Activated CD4-positive, CD25-positive, alpha-beta regulatory T cell treated with anti-CD3 and anti-CD28 coated beads, Interleukin-2, amount 50 U/mL, for 24 hours (primary cell): Measurements from ENCODE around the gene ZNF611.
"Not testable (repeated sequence)": the region's sequence is repeated elsewhere in the genome, so short reads cannot be mapped to it uniquely, and the experiment has no call there.

Experiments used
- ATAC-seq, 2 donors: fragments of 150-1000 bp; cut with Tn5 transposase; one replicate each; pipeline ENCODE4 v1.10.0; 2021; ENCODE audit warnings: mild to moderate bottlenecking in 1 of 2, moderate library complexity in 1 of 2

The ZNF611 gene

DNA sequence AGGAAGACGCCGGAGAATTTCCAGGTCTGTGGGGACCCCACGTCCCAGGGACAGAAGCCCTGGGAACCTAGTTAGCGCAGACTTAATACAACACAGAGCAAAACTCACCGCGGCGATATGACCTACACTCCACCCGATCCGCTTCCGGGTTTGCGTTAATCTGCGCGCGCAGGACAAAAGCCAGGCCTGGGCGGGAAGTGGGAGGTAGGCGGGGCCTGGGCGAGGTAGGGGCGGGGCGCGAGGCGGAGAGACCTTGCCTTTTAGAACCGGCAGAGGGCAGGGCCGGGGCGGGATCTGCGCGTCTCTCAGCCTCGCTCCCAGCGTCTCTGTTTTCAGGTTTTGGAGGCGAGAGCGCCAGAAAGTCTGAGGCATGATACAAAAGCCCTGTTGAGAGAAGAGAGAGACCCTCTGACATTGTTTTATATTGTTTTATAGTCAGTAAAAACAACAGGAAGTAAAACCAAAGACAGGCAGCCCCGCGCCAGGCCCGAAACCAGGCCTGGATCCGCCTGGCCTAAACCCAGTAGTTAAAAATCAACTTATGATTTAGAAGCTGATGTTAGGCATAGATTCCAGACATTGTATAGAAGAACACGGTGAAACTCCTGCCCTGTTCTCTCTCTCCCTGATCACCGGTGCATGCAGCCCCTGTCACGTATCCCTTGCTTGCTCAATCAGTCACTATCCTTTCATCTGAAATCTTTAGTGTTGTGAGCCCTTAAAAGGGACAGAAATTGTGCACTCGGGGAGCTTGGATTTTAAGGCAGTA, at the start of gene ZNF611:
TSS of gene ZNF611 (minus strand) at position 152 of the 769 bp plus-strand sequence. CDS start 19,150 bp downstream, outside the sequence.
- peak; percentile 98 to 99 for ATAC-seq

DNA sequence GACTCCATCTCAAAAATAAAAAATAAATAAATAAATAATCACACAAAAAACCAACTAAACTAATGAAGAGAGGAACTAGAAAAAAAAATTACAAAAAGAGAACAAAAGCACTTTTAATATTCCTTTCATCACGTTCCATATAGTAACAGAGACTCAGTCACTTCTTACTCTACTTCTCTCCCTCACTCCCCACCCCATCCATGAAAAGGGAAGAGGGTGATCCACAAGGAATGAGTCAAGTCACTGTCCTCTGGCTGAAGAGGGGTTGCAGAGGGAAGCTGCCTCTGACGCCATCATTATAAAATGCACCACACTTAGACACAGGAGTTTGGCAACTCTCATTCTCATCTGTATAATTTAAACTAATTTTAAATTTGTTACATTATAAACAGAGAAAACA, 48.0 kb upstream of the ZNF611 start:
- not testable (repeated sequence) for ATAC-seq

DNA sequence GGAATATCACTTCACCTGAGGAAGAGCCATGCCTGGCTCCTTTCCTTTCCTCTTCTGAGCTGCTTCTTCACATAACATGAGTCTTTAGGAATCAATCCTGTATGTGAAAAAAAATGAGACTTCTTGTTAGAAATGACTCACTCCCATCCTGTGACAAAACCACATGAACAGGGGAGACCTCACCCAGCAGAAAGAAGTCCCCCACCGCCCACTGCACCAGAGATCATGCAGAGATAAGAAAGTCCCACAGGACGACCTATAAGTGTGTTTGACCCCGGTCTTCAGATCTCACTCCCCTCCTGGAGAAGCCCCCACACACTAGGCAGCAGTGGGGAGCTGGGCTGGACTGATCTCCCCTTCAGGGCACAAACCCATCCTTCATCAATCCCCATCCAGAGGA, 44.0 kb upstream of the ZNF611 start:
- ATAC-seq = peak in 1 of 2 donors; percentile 48

DNA sequence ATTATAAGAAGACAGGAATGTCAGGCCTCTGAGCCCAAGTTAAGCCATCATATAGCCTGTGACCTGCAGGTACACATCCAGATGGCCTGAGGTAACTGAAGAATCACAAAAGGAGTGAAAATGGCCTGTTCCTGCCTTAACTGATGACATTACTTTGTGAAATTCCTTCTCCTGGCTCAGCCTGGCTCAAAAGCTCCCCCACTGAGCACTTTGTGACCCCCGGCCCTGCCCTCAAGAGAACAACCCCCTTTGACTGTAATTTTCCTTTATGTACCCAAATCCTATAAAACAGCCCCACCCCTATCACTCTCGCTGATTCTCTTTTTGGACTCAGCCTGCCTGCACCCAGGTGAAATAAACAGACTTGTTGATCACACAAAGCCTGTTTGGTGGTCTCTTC, 21.6 kb upstream of the ZNF611 start:
- not testable (repeated sequence) for ATAC-seq

DNA sequence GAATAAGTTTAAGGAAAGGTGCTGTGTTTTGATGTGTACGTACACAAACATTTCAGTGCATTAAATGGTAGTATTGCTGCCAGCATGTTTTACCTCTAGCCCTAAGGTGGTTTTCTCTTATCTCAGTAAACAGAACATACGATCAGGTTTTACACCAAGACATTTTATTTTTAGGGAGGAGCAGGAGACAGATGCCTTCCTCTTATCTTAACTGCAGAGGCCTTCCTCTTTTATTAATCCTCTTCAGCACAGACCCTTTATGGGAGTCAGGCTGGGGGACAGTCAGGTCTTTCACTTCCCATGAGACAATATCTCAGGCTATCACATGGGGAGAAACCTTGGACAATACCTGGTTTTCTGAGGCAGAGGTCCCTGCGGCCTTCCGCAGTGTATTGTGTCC, 14.9 kb upstream of the ZNF611 start:
- ATAC-seq = no peak

DNA sequence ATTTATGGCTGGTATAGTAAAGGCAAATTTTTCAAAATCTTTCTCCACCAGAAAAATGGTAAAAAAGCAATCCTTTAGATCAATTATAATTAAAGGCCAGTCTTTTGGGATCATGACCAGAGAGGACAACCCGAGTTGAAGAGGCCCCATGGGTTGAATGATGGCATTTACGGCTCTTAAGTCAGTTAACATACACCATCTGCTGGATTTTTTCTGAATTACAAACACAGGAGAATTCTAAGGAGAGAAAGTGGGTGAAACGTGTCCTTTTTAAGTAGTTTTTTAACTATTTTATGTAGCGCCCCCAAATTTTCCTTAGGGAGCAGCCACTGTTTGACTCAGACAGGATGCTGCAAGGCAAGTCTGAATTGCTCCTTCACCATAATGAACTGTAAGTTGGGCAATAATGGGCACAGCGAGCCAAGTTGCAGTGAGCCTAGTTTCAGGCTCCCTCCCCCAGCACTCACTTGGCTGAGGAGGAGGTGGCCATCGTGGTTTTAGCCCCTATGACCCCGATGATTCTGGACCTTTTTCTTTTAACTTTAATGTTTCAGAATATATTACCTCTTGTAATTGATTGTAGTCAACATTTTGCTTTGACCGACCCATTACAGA, 13.6 kb upstream of the ZNF611 start:
- no peak for ATAC-seq

DNA sequence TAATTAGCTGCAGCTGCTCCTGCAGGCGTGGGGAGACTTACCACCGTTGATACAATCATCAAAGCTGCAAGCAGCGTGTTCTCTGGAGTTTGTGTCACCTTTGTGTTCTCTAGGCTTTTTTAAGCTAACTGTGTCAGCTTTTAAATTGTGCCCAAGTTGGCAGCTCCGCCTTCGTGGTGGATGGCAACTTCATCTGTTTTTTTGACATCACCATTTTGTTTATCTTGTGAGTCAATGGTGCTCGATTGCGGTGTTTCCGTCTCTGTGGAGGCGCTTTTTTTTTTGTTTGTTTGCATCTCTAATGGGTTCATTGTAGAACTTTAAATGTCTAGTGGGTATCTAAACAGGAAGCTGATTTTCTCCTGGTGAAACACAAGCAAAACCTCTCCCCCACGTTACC, 11.1 kb upstream of the ZNF611 start:
- not testable (repeated sequence) for ATAC-seq

DNA sequence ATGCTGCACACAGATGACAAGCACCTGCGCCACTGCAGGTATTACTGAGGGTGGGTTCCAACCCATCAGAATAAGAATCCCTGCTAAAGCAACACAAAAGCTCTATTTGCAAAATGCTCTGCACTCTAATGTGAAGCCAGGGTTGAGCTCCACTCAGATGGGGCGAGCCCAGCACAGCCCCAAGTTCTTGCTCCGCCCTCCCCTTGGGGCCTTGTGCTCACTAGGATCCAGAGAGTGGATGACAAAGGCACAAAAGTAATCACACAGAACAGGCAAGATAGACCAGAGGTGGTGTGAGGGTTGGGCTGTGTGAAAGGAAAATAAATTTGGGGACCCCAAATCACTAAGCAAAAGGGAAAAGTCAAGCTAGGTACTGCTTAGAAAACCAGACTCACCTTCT, 8.2 kb upstream of the ZNF611 start:
- no peak for ATAC-seq

DNA sequence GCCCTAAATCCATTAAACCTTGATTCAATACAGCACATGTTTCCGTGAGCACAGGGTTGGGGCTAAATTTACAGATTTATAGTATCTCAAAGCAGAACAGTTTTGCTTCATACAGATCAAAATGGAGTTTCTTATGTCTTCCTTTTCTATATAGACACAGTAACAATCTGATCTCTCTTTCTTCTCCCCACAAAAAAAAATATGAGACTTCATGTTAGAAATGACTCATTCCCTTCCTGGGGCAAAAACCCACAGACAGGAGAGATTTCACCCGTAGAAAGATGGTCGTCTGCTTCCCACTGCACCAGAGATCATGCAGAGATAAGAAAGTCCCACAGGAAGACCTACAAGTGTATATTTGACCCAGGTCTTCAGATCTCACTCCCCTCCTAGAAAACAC, 7.7 kb upstream of the ZNF611 start:
- ATAC-seq = no peak

DNA sequence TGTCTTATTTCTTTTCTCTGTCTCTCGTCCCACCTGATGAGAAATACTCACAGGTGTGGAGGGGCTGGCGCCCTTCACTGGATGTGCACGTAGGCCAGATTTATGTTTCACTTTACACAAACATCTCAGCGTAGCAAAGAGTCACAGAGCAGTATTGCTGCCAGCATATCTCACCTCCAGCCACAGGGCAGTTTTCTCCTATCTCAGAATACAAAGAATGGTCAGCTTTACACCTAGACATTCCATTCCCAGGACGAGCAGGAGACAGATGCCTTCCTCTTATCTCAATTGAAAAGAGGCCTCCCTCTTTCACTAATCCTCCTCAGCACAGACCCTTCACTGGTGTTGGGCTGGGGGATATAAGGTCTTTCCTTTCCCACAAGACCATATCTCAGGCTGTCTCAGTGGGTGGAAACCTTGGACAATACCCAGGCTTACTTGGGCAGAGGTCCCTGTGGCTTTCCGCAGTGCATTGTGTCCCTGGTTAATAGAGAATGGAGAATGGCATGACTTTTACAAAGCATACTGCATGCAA, 7.2 kb upstream of the ZNF611 start:
- no peak for ATAC-seq

DNA sequence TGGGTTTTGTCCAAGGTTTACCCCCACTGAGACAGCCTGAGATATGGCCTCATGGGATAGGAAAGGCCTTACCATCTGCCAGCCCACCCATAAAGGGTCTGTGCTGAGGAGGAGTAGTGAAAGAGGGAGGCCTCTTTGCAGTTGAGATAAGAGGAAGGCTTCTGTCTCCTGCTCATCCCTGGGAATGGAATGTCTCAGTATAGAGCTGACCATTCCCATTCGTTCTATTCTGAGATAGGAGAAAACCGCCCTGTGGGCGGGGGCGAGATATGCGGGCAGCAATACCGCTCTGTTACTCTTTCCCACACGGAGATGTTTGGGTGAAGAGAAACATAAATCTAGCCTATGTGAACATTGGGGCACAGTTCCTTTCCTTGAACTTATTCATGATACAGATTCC, 6.5 kb upstream of the ZNF611 start:
- not testable (repeated sequence) for ATAC-seq

DNA sequence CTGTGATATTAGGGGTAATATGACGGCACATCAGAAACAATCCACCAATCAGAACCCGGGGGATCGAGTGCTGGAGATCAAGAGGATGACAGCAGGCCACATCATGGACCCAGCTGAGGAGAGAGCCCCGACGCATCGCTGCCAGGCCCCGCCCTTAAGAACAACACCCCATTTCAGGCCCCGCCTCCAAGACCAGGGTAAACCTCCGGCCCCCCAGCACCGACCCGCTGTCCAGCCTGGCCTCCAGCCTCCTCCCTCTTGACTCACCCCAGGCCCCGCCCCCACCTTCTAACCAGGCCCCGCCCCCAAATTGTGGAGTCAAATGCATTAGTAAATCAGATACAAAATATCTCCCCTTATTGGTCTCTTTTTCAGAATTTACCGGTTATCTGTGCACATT, 4.7 kb upstream of the ZNF611 start:
- ATAC-seq = no peak

DNA sequence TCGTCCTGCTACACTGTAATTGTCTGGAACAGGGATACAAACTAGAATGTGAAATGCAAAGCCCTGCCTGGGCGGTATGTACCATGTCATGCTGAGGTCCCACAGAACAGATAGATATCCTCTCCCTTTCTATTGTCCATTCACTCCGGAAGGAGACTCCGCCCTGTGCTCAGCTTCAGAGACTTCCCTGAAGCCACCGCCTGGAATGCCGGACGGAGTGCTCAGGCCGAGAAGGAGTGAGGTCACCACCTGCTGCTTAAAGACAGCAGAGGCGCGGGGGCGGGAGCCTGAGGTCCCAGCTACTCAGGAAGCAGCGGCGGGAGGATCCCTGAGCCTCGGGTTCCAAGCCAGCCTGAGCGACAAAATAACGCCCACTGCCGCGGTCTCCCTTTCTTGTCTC, 890 bp upstream of the ZNF611 start:
- no peak for ATAC-seq

DNA sequence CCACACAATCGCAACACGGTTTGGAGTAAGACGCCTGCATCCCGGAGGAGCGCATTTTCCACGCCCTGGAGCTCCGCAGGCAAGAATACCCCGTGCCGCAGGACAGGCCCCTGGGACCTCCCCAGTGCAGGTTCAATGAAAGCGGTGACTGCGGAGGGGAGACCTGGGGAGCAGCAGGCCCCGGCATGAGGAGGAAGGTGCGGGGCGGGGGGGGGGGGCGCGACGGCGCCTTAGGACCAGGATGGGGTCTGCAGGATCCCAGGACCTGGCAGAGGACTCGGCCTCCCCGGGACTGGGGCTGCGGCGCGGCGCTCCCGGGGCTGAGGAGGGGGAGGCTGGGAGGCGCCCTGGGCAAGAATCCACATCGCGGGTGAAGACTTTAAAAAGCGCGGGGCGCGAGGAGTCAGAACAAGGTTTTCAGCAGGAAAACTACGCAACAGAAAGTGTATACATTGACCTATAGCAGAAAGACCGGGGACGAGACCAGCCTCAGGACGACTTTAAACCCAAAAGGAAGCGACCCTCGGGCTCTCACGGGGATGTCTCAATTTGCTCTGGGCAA, 432 bp downstream of the ZNF611 start:
- ATAC-seq = peak; percentile 11 to 27

DNA sequence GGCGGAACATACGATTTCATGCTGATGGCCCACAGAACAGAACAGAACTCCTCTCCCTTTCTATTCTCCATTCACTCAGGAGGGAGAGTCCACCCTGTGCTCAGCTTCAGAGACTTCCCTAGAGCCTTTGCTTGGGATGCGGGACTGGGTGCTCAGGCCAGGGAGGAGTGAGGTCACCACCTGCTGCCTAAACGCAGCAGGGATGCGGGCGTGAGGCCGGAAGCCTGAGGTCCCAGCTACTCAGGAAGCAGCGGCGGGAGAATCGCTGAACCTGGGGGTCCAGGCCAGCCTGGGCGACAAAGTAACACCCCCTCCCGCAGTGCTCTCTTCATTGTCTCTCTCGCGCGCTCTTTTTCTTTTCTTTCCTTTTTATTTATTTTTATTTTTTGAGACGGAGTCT, 8.8 kb downstream of the ZNF611 start:
- not testable (repeated sequence) for ATAC-seq

DNA sequence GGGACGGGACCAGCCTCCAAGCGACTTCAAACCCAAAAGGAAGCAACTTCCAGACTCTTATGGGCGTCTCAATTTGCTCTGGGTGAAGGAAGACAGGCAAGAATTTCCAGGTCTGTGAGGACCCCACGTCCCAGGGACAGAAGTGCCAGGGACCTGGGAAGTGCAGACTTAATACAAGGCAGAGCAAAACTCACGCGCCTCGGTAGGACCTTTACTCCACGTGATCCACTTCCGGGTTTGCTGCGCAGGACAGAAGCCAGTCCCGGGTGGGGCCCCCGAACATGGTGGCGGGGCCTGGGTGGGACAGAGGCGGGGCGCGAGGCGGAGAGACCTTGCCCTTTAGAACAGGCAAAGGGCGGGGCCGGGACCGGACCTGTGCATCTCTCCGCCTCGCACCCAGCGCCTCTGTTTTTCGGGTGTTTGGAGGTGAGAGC, 9.3 kb downstream of the ZNF611 start:
- no peak for ATAC-seq

DNA sequence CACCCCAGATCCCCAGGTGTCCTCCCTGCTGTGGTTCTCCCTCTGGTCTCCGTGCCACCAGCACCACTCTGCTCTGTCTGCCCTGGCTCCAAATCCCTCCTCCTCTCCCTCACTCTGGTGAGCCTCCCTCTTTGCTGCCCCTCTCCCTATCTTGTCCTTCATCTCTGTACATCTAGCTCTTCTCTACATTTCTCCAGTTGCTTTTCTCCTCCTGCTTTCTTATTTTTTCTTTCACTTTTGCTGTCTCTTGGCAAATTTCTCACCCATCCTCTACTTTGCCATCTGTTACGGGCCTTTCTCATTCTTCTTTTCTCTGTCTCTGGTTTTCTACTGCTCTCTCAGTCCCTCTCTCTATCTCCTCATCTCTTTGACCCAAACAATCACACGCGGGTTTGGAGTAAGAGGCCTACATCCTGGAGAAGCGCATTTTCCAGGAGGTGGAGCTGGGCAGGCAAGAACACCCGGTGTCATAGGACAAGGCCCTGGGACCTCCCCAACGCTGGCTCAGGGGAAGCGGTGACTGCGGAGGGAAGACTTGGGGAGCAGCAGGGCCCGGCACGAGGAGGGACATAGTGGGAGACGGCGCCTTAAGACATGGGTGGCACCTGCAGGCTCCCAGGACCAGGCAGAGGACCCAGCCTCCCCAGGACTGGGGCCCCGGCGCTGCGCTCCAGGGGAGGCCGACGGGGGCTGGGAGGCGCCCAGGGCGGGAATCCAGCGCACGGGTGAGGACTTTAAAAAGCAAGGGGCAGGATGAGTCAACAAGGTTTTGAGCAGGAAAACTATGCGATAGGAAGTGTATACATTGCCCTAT, 9.9 kb downstream of the ZNF611 start:
- ATAC-seq = no peak

DNA sequence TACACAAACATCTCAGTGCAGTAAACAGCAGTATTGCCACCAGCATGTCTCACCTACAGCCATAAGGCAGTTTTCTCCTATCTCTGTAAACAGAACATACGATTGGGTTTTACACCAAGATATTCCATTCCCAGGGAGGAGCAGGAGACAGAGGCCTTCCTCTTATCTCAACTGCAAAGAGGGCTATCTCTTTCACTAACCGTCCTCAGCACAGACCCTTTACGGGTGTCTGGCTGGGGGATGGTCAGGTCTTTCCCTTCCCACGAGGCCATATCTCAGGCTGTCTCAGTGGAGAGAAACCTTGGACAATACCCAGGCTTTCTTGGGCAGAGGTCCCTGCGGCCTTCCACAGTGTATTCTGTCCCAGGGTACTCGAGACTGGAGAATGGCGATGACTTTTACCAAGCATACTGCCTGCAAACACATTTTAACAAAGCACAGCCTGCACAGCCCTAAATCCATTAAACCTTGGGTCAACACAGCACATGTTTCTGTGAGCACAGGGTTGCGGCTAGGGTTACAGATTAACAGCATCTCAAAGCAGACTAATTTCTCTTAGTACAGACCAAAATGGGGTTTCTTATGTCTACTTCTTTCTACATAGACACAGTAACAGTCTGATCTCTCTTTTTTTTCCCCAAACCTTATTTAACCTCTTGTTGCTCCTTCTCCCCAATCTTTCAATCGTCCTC, 10.8 kb downstream of the ZNF611 start:
- not testable (repeated sequence) for ATAC-seq

DNA sequence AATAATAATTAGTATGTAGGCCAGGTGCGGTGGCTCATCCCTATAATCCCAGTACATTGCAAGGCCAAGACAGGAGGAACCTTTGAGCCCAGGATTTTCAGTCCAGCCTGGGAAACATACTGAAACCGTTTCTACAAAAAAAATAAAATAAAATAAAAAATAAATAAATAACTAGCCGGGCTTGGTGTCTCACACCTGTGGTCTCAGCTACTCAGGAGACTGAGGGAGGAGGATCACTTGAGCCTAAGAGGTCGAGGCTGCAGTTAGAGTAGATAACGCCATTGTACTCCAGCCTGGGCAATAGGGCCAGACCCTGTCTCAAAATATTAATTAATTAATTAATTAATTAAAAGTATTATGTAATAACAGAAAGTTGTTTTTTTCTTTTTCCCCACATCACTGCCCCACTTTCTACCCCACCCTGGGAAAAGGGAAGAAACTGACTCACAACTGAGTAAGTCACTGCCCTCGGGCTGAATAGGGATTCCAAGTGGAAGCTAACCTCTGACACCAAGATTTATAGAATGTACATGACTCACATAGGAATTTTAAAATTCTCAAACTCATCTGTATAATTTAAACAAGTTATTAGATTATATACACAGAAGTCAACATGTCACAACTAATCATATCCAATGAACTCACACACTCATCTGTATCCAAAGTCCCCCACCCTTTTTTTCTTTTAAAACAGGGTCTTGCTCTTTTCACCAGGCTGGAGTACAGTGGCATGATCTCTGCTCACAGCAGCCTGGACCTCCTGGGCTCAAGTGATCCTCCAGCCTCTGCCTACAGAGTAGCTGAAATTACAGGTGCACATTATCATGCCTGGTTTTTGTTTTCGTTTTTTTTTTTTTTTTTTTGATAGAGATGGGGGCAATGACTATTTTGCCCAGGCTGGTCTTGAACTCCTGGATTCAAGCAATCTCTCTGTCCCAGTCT, 12.5 kb downstream of the ZNF611 start:
- ATAC-seq = no peak

DNA sequence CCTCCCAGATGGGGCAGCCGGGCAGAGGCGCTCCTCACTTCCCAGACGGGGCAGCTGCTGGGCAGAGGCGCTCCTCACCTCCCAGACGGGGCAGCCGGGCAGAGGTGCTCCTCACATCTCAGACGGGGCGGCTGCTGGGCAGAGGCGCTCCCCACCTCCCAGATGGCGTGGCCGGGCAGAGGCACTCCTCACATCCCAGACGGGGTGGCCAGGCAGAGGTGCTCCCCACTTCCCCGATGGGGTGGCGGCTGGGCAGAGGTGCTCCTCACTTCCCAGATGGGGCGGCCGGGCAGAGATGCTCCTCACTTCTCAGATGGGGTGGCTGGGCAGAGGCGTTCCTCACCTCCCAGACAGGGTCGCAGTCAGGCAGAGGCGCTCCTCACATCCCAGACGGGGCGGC, 14.3 kb downstream of the ZNF611 start:
- ATAC-seq = not testable (repeated sequence)

DNA sequence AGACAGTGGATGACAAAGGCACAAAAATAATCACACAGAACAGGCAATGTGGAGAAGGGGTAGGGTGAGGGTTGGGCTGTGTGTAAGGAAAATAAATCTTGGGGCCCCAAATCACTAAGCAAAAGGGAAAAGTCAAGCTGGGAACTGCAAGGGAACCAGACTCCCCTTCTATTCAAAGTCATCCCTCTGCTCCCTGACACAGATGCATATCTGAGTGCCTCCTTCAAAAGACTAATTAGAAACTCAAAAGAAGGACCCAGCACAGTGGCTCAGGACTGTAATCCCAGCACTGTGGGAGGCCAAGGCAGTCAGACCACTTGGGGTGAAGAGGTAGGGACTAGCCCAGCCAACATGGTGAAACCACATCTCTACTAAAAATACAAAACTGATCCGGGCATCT, 18.3 kb downstream of the ZNF611 start:
- ATAC-seq = no peak
